ENCODE data around the gene WIZ. TPM values are rescaled to one million over a fixed set of nuclear protein-coding genes. Genes with fewer than 3 reads are reported as not detected.

Gene WIZ
- total and polyA plus RNA-seq, 10 of the 15 experiments (the other 5 are each of a cell fraction or from before 2014, with no cell fraction given), result 0.10 to 26.7 (median 2.7) TPM

- DNase-seq (ENCODE audit: low read depth, low spot score), result no peak
- Histone ChIP-seq H3K27me3 (replicated peaks in 1 of 2; ENCODE audit: control insufficient read depth in 2 of 2, insufficient read depth in 2 of 2, low read length in 1 of 2) (no peaks in the 10 kb centered on the region), H3K4me1 (ENCODE audit: control insufficient read depth, insufficient read depth, low read length) (0 out of 2 replicates have a peak, but pooled peaks cover 2% of the 10 kb centered on the region), H4K20me1 (ENCODE audit: control insufficient read depth, insufficient read depth) (0 out of 2 replicates have a peak, but pooled peaks cover 5% of the 10 kb centered on the region), H3K9ac (ENCODE audit: control insufficient read depth, insufficient read depth, low read length) (no peak overlapping the region), H3K79me2 (ENCODE audit: control insufficient read depth, insufficient read depth, low read length) (peaks cover 42% of the 10 kb centered on the region), H3K4me3 (no peak overlapping the region), H3K9me3 (replicated peaks; ENCODE audit: control insufficient read depth, insufficient read depth, low read length) (no peaks in the 10 kb centered on the region), H3K36me3 (ENCODE audit: control insufficient read depth in 2 of 2, insufficient read depth in 2 of 2, low read length in 1 of 2) (peaks cover 11 to 50% of the 10 kb centered on the region in 2 experiments; a peak in 3 of 4 replicates), H3K4me2 (ENCODE audit: control insufficient read depth, insufficient read depth) (no peak overlapping the region), H2AFZ (ENCODE audit: control insufficient read depth, low read depth, low read length) (no peak overlapping the region), H3K27ac (ENCODE audit: control insufficient read depth, insufficient read depth) (no peak overlapping the region)
- WGBS (ENCODE audit: insufficient coverage, insufficient replicate concordance, low lambda C conversion rate, missing lambda C conversion rate), result 97% methylated on average over 30 of the region's 30 CpGs
- ChIA-PET RAD21 (ENCODE audit: unreplicated experiment) (no interaction called here), CTCF (no interaction called here), POLR2A (no interaction called here), SMC1A (ENCODE audit: uncharacterized antibody, unreplicated experiment) (no interaction called here)
- ATAC-seq, result no peak
- intact Hi-C loops (cut with micrococcal nuclease; ENCODE audit: unreplicated experiment), result no loop called here
- in situ Hi-C loops (cut with MboI), result no loop called here
- no TSS peak for BruUV-seq (replicated peaks)
- no peak for FAIRE-seq
- TF ChIP-seq FOXK2 (IDR thresholded peaks at IDR 0.05) (no peak), STAT1 (conservative IDR thresholded peaks at IDR 0.05) (no peak), PBX3 (IDR thresholded peaks at IDR 0.05; ENCODE audit: insufficient replicate concordance, low read depth, low read length) (no peak), ZBTB40 (IDR thresholded peaks at IDR 0.05; ENCODE audit: borderline replicate concordance) (no peak), ELK1 (IDR thresholded peaks at IDR 0.05; ENCODE audit: low read depth, low read length) (no peak), GABPA (IDR thresholded peaks at IDR 0.05; ENCODE audit: low read depth) (no peak), NBN (IDR thresholded peaks at IDR 0.05) (no peak), IKZF2 (IDR thresholded peaks at IDR 0.05) (no peak), IRF3 (IDR thresholded peaks at IDR 0.05) (no peak), MEF2A (IDR thresholded peaks at IDR 0.05; ENCODE audit: insufficient read depth, low read depth, low read length) (no peak), CEBPB (IDR thresholded peaks at IDR 0.05; ENCODE audit: borderline replicate concordance in 1 of 2, low read depth in 2 of 2, low read length in 2 of 2) (no peak), EP300 (IDR thresholded peaks at IDR 0.05; ENCODE audit: borderline replicate concordance in 1 of 2, control insufficient read depth in 1 of 2, low read depth in 2 of 2, low read length in 2 of 2) (no peak), BCL3 (IDR thresholded peaks at IDR 0.05; ENCODE audit: borderline replicate concordance, insufficient read depth, low read depth, low read length, poor library complexity, severe bottlenecking) (no peak)
Observed at GRCh38 chr19:15372891-15373301, 76.9 kb downstream of the WIZ start.
